ENCODE results near the gene PLCB3.

PLCB3 gene

GRCh38 chr11:64286801-64287159 is 35.5 kb downstream of the PLCB3 start:
- in situ Hi-C loops (cut with MboI; ENCODE audit: low pct_unique_long_range_greater_than_20kb, low sequenced_read_pairs, unreplicated experiment), result no loop called here
- no peak for TF ChIP-seq CTCF (IDR thresholded peaks at IDR 0.05; ENCODE audit: extremely low read depth, insufficient read depth, missing control alignments)
- DNase-seq (ENCODE audit: low spot score), result no peak

- DNase-seq (ENCODE audit: low spot score), result no peak
- in situ Hi-C loops (cut with MboI; ENCODE audit: low pct_unique_long_range_greater_than_20kb, low sequenced_read_pairs, unreplicated experiment), result no loop called here
- TF ChIP-seq CTCF (IDR thresholded peaks at IDR 0.05; ENCODE audit: extremely low read depth, insufficient read depth, missing control alignments), result no peak
These were observed 36.5 kb downstream of the PLCB3 start for GRCh38 chr11:64287676-64288352.

GRCh38 chr11:64288353-64288750 is 37.0 kb downstream of the PLCB3 start:
- DNase-seq (ENCODE audit: low spot score), result no peak
- in situ Hi-C loops (cut with MboI; ENCODE audit: low pct_unique_long_range_greater_than_20kb, low sequenced_read_pairs, unreplicated experiment), result no loop called here
- TF ChIP-seq CTCF (IDR thresholded peaks at IDR 0.05; ENCODE audit: extremely low read depth, insufficient read depth, missing control alignments), result no peak

- TF ChIP-seq CTCF (IDR thresholded peaks at IDR 0.05; ENCODE audit: extremely low read depth, insufficient read depth, missing control alignments), result no peak
- in situ Hi-C loops (cut with MboI; ENCODE audit: low pct_unique_long_range_greater_than_20kb, low sequenced_read_pairs, unreplicated experiment), result no loop called here
- no peak for DNase-seq (ENCODE audit: low spot score)
These were observed 37.8 kb downstream of the PLCB3 start for GRCh38 chr11:64289002-64289564.

GRCh38 chr11:64290352-64291261 is 39.3 kb downstream of the PLCB3 start:
- in situ Hi-C loops (cut with MboI; ENCODE audit: low pct_unique_long_range_greater_than_20kb, low sequenced_read_pairs, unreplicated experiment), result no loop called here
- no peak for DNase-seq (ENCODE audit: low spot score)
- no peak for TF ChIP-seq CTCF (IDR thresholded peaks at IDR 0.05; ENCODE audit: extremely low read depth, insufficient read depth, missing control alignments)

- in situ Hi-C loops (cut with MboI; ENCODE audit: low pct_unique_long_range_greater_than_20kb, low sequenced_read_pairs, unreplicated experiment), result no loop called here
- TF ChIP-seq CTCF (IDR thresholded peaks at IDR 0.05; ENCODE audit: extremely low read depth, insufficient read depth, missing control alignments), result no peak
These were observed 40.0 kb downstream of the PLCB3 start, which contains the start of gene KCNK4 for GRCh38 chr11:64291262-64291751. Gene KCNK4, plus strand, starts transcription at chr11:64291302. Its CDS starts 1,717 bp downstream, at chr11:64293019.

More at GRCh38 chr11:64291262-64291751, 40.0 kb downstream of the PLCB3 start, which contains the start of gene KCNK4:
- DNase-seq (ENCODE audit: low spot score), result no peak
